ENCODE data around the gene ABCA1.
"Not testable (repeated sequence)": the region's sequence is repeated elsewhere in the genome, so short reads cannot be mapped to it uniquely, and the experiment has no call there.

DNA sequence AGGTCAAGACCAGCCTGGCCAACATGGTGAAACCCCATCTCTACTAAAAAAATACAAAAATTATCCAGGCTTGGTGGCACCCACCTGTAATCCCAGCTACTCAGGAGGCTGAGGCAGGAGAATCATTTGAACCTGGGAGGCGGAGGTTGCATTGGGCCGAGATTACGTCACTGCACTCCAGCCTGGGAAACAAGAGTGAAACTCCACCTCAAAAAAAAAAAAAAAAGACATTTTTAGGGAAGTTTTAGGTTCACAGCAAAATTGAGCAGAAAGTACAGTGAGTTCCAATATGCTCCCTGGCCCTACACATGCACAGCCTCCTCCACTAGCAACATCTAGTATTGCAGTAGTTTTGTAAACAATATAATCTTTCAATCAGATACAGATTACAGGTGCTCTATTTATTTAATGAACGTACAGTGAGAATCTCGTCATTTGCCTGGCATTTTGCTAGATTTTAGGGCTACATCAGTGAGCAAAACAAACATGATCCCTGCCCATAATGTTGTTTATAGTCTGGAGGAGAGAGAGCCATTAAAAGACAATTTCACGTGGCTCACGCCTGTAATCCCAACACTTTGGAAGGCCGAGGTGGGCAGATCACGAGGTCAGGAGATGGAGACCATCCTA, 48.1 kb upstream of the ABCA1 start:
- TF ChIP-seq, protein P1, sequence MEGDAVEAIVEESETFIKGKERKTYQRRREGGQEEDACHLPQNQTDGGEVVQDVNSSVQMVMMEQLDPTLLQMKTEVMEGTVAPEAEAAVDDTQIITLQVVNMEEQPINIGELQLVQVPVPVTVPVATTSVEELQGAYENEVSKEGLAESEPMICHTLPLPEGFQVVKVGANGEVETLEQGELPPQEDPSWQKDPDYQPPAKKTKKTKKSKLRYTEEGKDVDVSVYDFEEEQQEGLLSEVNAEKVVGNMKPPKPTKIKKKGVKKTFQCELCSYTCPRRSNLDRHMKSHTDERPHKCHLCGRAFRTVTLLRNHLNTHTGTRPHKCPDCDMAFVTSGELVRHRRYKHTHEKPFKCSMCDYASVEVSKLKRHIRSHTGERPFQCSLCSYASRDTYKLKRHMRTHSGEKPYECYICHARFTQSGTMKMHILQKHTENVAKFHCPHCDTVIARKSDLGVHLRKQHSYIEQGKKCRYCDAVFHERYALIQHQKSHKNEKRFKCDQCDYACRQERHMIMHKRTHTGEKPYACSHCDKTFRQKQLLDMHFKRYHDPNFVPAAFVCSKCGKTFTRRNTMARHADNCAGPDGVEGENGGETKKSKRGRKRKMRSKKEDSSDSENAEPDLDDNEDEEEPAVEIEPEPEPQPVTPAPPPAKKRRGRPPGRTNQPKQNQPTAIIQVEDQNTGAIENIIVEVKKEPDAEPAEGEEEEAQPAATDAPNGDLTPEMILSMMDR (IDR thresholded peaks at IDR 0.05), result not testable (repeated sequence)
- TF ChIP-seq POLR2A (IDR thresholded peaks at IDR 0.05), result not testable (repeated sequence)

All from Peyer's patch (tissue), 4 donors.